Right lobe of liver (tissue), 4 donors: ENCODE data around the gene IL20RB.

Experiments
- POLR2A ChIP-seq: fragments of 450-650 bp; IDR thresholded peaks from one replicate; pipeline ENCODE4 v1.6.1; 2017; ENCODE audit warnings: antibody characterized with exemption, mild to moderate bottlenecking
- TF ChIP-seq, protein P1 (sequence below), 4 donors: fragments of 200-600 bp in 3 of 4; fragments of 450-650 bp in 1 of 4; IDR thresholded peaks; one replicate each; pipeline versions ENCODE4 v1.5.1 to v1.8.0; 2016 to 2022; ENCODE audit warnings: antibody characterized with exemption in 4 of 4, mild to moderate bottlenecking in 2 of 4
- donor health status: DM: no; HTN: no; CAD: no.
- donor health status: DM: no; HTN: no; CAD: no.
- donor health status: DM: no; HTN: yes; CAD: no.

DNA sequence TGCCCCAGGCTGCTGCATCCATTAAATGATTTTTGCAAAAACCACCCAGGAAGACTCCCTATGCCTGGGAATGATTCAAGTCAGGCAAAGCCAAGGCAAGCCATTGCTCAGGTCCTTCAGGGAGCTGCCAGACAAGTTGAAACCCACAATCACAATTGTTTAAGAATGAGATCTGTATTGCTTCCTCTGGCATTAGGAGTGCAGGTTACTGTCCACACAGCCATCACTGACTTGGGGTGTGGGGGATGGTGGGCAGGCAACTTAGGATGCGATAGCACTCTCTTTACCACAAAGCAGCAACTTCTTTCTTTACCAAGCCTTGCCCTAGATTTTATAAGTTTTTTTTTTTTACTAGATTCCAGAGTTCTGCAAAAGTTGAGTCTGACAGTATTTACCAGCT lies 15.0 kb upstream of the IL20RB start:
- TF ChIP-seq, protein P1, sequence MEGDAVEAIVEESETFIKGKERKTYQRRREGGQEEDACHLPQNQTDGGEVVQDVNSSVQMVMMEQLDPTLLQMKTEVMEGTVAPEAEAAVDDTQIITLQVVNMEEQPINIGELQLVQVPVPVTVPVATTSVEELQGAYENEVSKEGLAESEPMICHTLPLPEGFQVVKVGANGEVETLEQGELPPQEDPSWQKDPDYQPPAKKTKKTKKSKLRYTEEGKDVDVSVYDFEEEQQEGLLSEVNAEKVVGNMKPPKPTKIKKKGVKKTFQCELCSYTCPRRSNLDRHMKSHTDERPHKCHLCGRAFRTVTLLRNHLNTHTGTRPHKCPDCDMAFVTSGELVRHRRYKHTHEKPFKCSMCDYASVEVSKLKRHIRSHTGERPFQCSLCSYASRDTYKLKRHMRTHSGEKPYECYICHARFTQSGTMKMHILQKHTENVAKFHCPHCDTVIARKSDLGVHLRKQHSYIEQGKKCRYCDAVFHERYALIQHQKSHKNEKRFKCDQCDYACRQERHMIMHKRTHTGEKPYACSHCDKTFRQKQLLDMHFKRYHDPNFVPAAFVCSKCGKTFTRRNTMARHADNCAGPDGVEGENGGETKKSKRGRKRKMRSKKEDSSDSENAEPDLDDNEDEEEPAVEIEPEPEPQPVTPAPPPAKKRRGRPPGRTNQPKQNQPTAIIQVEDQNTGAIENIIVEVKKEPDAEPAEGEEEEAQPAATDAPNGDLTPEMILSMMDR (IDR thresholded peaks at IDR 0.05) = no peak
- TF ChIP-seq POLR2A = no peak
